HEK293 (cell line): Measurements from ENCODE around the gene PDE6B.

Experiments used
- CTCF ChIA-PET: fragments of 350-600 bp; formaldehyde crosslinking; extraction: SDS; loops from one replicate; lab custom pipeline; 2021; ENCODE audit warnings: antibody characterized with exemption; lab: Yijun Ruan, JAX
- POLR2A ChIA-PET: fragments of 300-600 bp; formaldehyde crosslinking; extraction: SDS; loops from one replicate; lab custom pipeline; 2020; ENCODE audit warnings: antibody characterized with exemption, inconsistent platforms; lab: Yijun Ruan, JAX
- H3K27ac ChIP-seq: fragments of 200-500 bp; sonication (Bioruptor generic); 2 replicates; pipeline ENCODE4 v1.5.1; 2014; ENCODE audit warnings: low read depth, low read length, control low read depth, inconsistent platforms; ENCODE audit errors: extremely low read depth
- H3K36me3 ChIP-seq, 2 experiments: fragments of 200-500 bp in 1 of 2; sonication (Bioruptor generic) in 1 of 2; 1 replicate in 1 of 2; 2 replicates in 1 of 2; pipeline ENCODE4 v1.5.1; 2014 to 2017; ENCODE audit warnings: inconsistent platforms in 2 of 2, low read length in 2 of 2; ENCODE audit not compliant: control insufficient read depth in 2 of 2, insufficient read depth in 1 of 2
- H3K4me1 ChIP-seq: fragments of 200-500 bp; sonication (Bioruptor generic); 2 replicates; pipeline ENCODE4 v1.5.1; 2014; ENCODE audit warnings: mild to moderate bottlenecking, low read length, inconsistent platforms; ENCODE audit not compliant: control insufficient read depth, insufficient read depth
- H3K4me3 ChIP-seq: 2 replicates; pipeline ENCODE4 v1.5.1; 2011; ENCODE audit warnings: low read depth, mild to moderate bottlenecking, control low read depth, low read length, moderate library complexity
- H3K9me3 ChIP-seq: fragments of 200-500 bp; sonication (Bioruptor generic); 2 replicates; pipeline ENCODE4 v1.5.1; 2014; ENCODE audit warnings: low read depth, low read length, inconsistent platforms; ENCODE audit not compliant: control insufficient read depth, insufficient read depth
- ATF2 ChIP-seq: fragments of 450-650 bp; formaldehyde crosslinking; IDR thresholded peaks from 2 replicates; pipeline ENCODE4 v1.5.1; 2016; ENCODE audit warnings: missing biosample characterization, missing genetic modification characterization, low read depth
- BCL11B ChIP-seq: fragments of 450-650 bp; formaldehyde crosslinking; IDR thresholded peaks from 2 replicates; pipeline ENCODE4 v1.5.1; 2016; ENCODE audit warnings: low read depth, missing biosample characterization, missing genetic modification characterization
- HOXD13 ChIP-seq: sonication (generic); formaldehyde crosslinking; IDR thresholded peaks from 2 replicates; pipeline ENCODE4 v1.8.0; 2022; ENCODE audit warnings: missing genetic modification reagents, borderline replicate concordance
- KLF16 ChIP-seq: fragments of 450-650 bp; formaldehyde crosslinking; IDR thresholded peaks from 2 replicates; pipeline ENCODE4 v1.5.1; 2017; ENCODE audit warnings: missing biosample characterization, missing genetic modification characterization
- KLF17 ChIP-seq: fragments of 450-650 bp; formaldehyde crosslinking; IDR thresholded peaks from 2 replicates; pipeline ENCODE4 v1.5.1; 2016; ENCODE audit warnings: missing biosample characterization, missing genetic modification characterization
- PBX3 ChIP-seq: sonication (generic); formaldehyde crosslinking; IDR thresholded peaks from 2 replicates; pipeline ENCODE4 v1.8.1; 2022; ENCODE audit warnings: mild to moderate bottlenecking, moderate library complexity, missing genetic modification reagents
- RBAK ChIP-seq: fragments of 450-650 bp; formaldehyde crosslinking; IDR thresholded peaks from 2 replicates; pipeline ENCODE4 v1.5.1; 2016; ENCODE audit warnings: missing biosample characterization, missing genetic modification characterization
- SP3 ChIP-seq: fragments of 450-650 bp; formaldehyde crosslinking; IDR thresholded peaks from 2 replicates; pipeline ENCODE4 v1.5.1; 2016; ENCODE audit warnings: missing biosample characterization, missing genetic modification characterization
- WT1 ChIP-seq: fragments of 450-650 bp; formaldehyde crosslinking; IDR thresholded peaks from 2 replicates; pipeline ENCODE4 v1.5.1; 2016; ENCODE audit warnings: missing biosample characterization, missing genetic modification characterization
- ZBTB48 ChIP-seq: fragments of 450-650 bp; formaldehyde crosslinking; IDR thresholded peaks from 2 replicates; pipeline ENCODE4 v1.5.1; 2016; ENCODE audit warnings: missing biosample characterization, missing genetic modification characterization
- ZFHX2 ChIP-seq: fragments of 450-650 bp; formaldehyde crosslinking; conservative IDR thresholded peaks from 2 replicates; pipeline ENCODE4 v1.5.1; 2016; ENCODE audit warnings: missing biosample characterization, missing genetic modification characterization
- ZIC2 ChIP-seq: fragments of 450-650 bp; formaldehyde crosslinking; IDR thresholded peaks from 2 replicates; pipeline ENCODE4 v1.5.1; 2016; ENCODE audit warnings: missing biosample characterization, missing genetic modification characterization
- ZNF121 ChIP-seq: fragments of 450-650 bp; formaldehyde crosslinking; IDR thresholded peaks from 2 replicates; pipeline ENCODE4 v1.5.1; 2016; ENCODE audit warnings: missing biosample characterization, missing genetic modification characterization
- ZNF132 ChIP-seq: fragments of 450-650 bp; formaldehyde crosslinking; IDR thresholded peaks from 2 replicates; pipeline ENCODE4 v1.5.1; 2017; ENCODE audit warnings: missing biosample characterization, missing genetic modification characterization, borderline replicate concordance
- ZNF146 ChIP-seq: fragments of 450-650 bp; formaldehyde crosslinking; IDR thresholded peaks from 2 replicates; pipeline ENCODE4 v1.5.1; 2016; ENCODE audit warnings: missing biosample characterization, missing genetic modification characterization
- ZNF148 ChIP-seq: fragments of 450-650 bp; formaldehyde crosslinking; IDR thresholded peaks from 2 replicates; pipeline ENCODE4 v1.5.0; 2017; ENCODE audit warnings: missing biosample characterization, missing genetic modification characterization, borderline replicate concordance
- ZNF155 ChIP-seq: fragments of 450-650 bp; formaldehyde crosslinking; IDR thresholded peaks from 2 replicates; pipeline ENCODE4 v1.5.1; 2016; ENCODE audit warnings: missing biosample characterization, missing genetic modification characterization
- ZNF221 ChIP-seq: fragments of 450-650 bp; formaldehyde crosslinking; IDR thresholded peaks from 2 replicates; pipeline ENCODE4 v1.5.1; 2017; ENCODE audit warnings: missing biosample characterization, missing genetic modification characterization, borderline replicate concordance
- ZNF404 ChIP-seq: fragments of 450-650 bp; formaldehyde crosslinking; IDR thresholded peaks from 2 replicates; pipeline ENCODE4 v1.5.1; 2017; ENCODE audit warnings: missing biosample characterization, missing genetic modification characterization
- ZNF48 ChIP-seq: fragments of 450-650 bp; formaldehyde crosslinking; IDR thresholded peaks from 2 replicates; pipeline ENCODE4 v1.5.1; 2016; ENCODE audit warnings: missing biosample characterization, missing genetic modification characterization
- ZNF518A ChIP-seq: fragments of 450-650 bp; formaldehyde crosslinking; conservative IDR thresholded peaks from 2 replicates; pipeline ENCODE4 v1.5.1; 2016; ENCODE audit warnings: low read depth, missing biosample characterization, missing genetic modification characterization
- ZNF530 ChIP-seq: fragments of 450-650 bp; formaldehyde crosslinking; IDR thresholded peaks from 2 replicates; pipeline ENCODE4 v1.5.1; 2016; ENCODE audit warnings: low read depth, missing biosample characterization, missing genetic modification characterization
- ZNF600 ChIP-seq: fragments of 450-650 bp; formaldehyde crosslinking; IDR thresholded peaks from 2 replicates; pipeline ENCODE4 v1.5.1; 2016; ENCODE audit warnings: missing biosample characterization, missing genetic modification characterization
- ZNF654 ChIP-seq: fragments of 450-650 bp; formaldehyde crosslinking; IDR thresholded peaks from 2 replicates; pipeline ENCODE4 v1.5.1; 2016; ENCODE audit warnings: low read depth, missing biosample characterization, missing genetic modification characterization
- ZNF660 ChIP-seq: fragments of 450-650 bp; IDR thresholded peaks from 2 replicates; pipeline ENCODE4 v1.5.1; 2018; ENCODE audit warnings: missing biosample characterization, mild to moderate bottlenecking, missing genetic modification characterization
- ZNF776 ChIP-seq: fragments of 450-650 bp; formaldehyde crosslinking; IDR thresholded peaks from 2 replicates; pipeline ENCODE4 v1.5.0; 2017; ENCODE audit warnings: missing biosample characterization, missing genetic modification characterization, borderline replicate concordance
- ZNF791 ChIP-seq: fragments of 450-650 bp; formaldehyde crosslinking; IDR thresholded peaks from 2 replicates; pipeline ENCODE4 v1.5.1; 2016; ENCODE audit warnings: missing biosample characterization, missing genetic modification characterization

The PDE6B gene

GRCh38 chr4:630656-631055 lies 5.3 kb downstream of the PDE6B start (continued):
- no peak for TF ChIP-seq ZNF148
- TF ChIP-seq ZNF600 (tag by site-specific recombination) = no peak
- TF ChIP-seq ZNF132 (tag by site-specific recombination) = no peak
- TF ChIP-seq ZNF654 (tag by site-specific recombination) = no peak
- no peak for TF ChIP-seq ZBTB48 (tag by site-specific recombination)
- TF ChIP-seq SP3 (tag by site-specific recombination) = no peak
- TF ChIP-seq ZNF660 (tag by site-specific recombination) = no peak
- no peak for TF ChIP-seq ZIC2 (tag by site-specific recombination)
- no peak for TF ChIP-seq ZNF530 (tag by site-specific recombination)
- no peak for TF ChIP-seq ZNF791 (tag by site-specific recombination)
- TF ChIP-seq ZNF155 (tag by site-specific recombination) = no peak
- no peak for TF ChIP-seq HOXD13 (CRISPR knock-in tag)

- CTCF ChIA-PET = no interaction called here
- no peaks in the 10 kb centered on the region for H3K9me3 ChIP-seq
- no peak for TF ChIP-seq ZNF518A (tag by site-specific recombination)
- TF ChIP-seq BCL11B (tag by site-specific recombination) = no peak
- TF ChIP-seq ZNF221 (tag by site-specific recombination) = no peak
- no peak for TF ChIP-seq WT1 (tag by site-specific recombination)
- TF ChIP-seq RBAK (tag by site-specific recombination) = no peak
- no peak for TF ChIP-seq PBX3 (CRISPR knock-in tag)
- TF ChIP-seq ZNF404 (tag by site-specific recombination) = no peak
- no peak for TF ChIP-seq ZNF146 (tag by site-specific recombination)
- TF ChIP-seq ZFHX2 (tag by site-specific recombination) = no peak
- TF ChIP-seq ZNF48 (tag by site-specific recombination) = no peak
- TF ChIP-seq ATF2 (tag by site-specific recombination) = no peak
- no peak for TF ChIP-seq ZNF121
- no peak for TF ChIP-seq ZNF776 (tag by site-specific recombination)
- TF ChIP-seq KLF17 (tag by site-specific recombination) = no peak
- no peak for TF ChIP-seq KLF16 (tag by site-specific recombination)
These were observed 6.9 kb downstream of the PDE6B start for GRCh38 chr4:632196-632790.

More at GRCh38 chr4:632196-632790, 6.9 kb downstream of the PDE6B start:
- H3K4me1 ChIP-seq = no peaks in the 10 kb centered on the region
- H3K27ac ChIP-seq = no peak overlapping the region
- H3K4me3 ChIP-seq = no peak overlapping the region
- no peaks in the 10 kb centered on the region for H3K36me3 ChIP-seq
- POLR2A ChIA-PET = no interaction called here
